ENCODE results near the gene SOX18. TPM values are rescaled to one million over a fixed set of nuclear protein-coding genes. Genes with fewer than 3 reads are reported as not detected.

SOX18 gene
- total and polyA plus RNA-seq, 2 of the 13 experiments (the other 11 are each of a cell fraction or from before 2014, with no cell fraction given) = 1.6 to 1.9 TPM

GRCh38 chr20:64065974-64066343, 16.5 kb upstream of the SOX18 start (continued):
- no peak for TF ChIP-seq SP4 (CRISPR knock-in tag; IDR thresholded peaks at IDR 0.05)
- TF ChIP-seq ZFP36L2 (CRISPR knock-in tag; IDR thresholded peaks at IDR 0.05) = no peak
- TF ChIP-seq ZNF142 (CRISPR knock-in tag; IDR thresholded peaks at IDR 0.05) = no peak
- no peak for TF ChIP-seq ZBTB7A (CRISPR knock-in tag; IDR thresholded peaks at IDR 0.05)
- TF ChIP-seq CBFB (CRISPR knock-in tag; IDR thresholded peaks at IDR 0.05) = no peak
- no peak for TF ChIP-seq ZNF776 (CRISPR knock-in tag; IDR thresholded peaks at IDR 0.05)
- TF ChIP-seq POLR2AphosphoS5 (IDR thresholded peaks at IDR 0.05; ENCODE audit: low read depth, low read length) = peak; percentile 51; the same call in 1 of the 2 replicates
- TF ChIP-seq, protein P1, sequence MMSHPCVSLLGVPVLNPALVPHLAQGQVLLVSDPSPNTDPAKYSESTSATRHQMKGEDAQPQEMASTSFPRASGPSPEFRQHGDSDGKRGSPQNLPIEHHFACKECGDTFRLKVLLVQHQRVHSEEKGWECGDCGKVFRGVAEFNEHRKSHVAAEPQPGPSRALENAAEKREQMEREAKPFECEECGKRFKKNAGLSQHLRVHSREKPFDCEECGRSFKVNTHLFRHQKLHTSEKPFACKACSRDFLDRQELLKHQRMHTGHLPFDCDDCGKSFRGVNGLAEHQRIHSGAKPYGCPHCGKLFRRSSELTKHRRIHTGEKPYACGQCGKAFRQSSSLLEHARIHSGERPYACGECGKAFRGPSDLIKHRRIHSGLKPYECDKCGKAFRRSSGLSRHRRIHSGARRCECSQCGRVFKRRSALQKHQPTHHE (CRISPR knock-in tag; IDR thresholded peaks at IDR 0.05; ENCODE audit: borderline replicate concordance) = 0 out of 2 replicates have a peak, but pooled peaks have one; percentile 41
- TF ChIP-seq, protein P2, sequence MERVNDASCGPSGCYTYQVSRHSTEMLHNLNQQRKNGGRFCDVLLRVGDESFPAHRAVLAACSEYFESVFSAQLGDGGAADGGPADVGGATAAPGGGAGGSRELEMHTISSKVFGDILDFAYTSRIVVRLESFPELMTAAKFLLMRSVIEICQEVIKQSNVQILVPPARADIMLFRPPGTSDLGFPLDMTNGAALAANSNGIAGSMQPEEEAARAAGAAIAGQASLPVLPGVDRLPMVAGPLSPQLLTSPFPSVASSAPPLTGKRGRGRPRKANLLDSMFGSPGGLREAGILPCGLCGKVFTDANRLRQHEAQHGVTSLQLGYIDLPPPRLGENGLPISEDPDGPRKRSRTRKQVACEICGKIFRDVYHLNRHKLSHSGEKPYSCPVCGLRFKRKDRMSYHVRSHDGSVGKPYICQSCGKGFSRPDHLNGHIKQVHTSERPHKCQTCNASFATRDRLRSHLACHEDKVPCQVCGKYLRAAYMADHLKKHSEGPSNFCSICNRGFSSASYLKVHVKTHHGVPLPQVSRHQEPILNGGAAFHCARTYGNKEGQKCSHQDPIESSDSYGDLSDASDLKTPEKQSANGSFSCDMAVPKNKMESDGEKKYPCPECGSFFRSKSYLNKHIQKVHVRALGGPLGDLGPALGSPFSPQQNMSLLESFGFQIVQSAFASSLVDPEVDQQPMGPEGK (CRISPR knock-in tag; IDR thresholded peaks at IDR 0.05) = peak; percentile 34; the same call in 1 of the 2 replicates
- TF ChIP-seq HIVEP1 (CRISPR knock-in tag; IDR thresholded peaks at IDR 0.05) = 0 out of 2 replicates have a peak, but pooled peaks have one; percentile 36
- TF ChIP-seq TP53 (CRISPR knock-in tag; conservative IDR thresholded peaks at IDR 0.05) = no peak
- TF ChIP-seq NFYB (CRISPR knock-in tag; IDR thresholded peaks at IDR 0.05) = peak; percentile 63
- peak; percentile 89 for TF ChIP-seq RXRA (CRISPR knock-in tag; IDR thresholded peaks at IDR 0.05)
- no peak for TF ChIP-seq LBX2 (CRISPR knock-in tag; IDR thresholded peaks at IDR 0.05; ENCODE audit: borderline replicate concordance)
- peak; percentile 53; the same call in 1 of the 2 replicates for TF ChIP-seq NR2F2 (IDR thresholded peaks at IDR 0.05; ENCODE audit: borderline replicate concordance, low read depth)
- TF ChIP-seq ZNF33A (CRISPR knock-in tag; IDR thresholded peaks at IDR 0.05; ENCODE audit: borderline replicate concordance) = no peak
- peak; percentile 18; the same call in 1 of the 2 replicates for TF ChIP-seq GATAD2A (CRISPR knock-in tag; IDR thresholded peaks at IDR 0.05)
- TF ChIP-seq MAZ (IDR thresholded peaks at IDR 0.05; ENCODE audit: borderline replicate concordance, low read depth, low read length) = no peak
- no peak for TF ChIP-seq MAZ (CRISPR knock-in tag; IDR thresholded peaks at IDR 0.05; ENCODE audit: low read depth)
- no peak for TF ChIP-seq CERS6 (CRISPR knock-in tag; IDR thresholded peaks at IDR 0.05)
- TF ChIP-seq ZNF101 (CRISPR knock-in tag; IDR thresholded peaks at IDR 0.05; ENCODE audit: borderline replicate concordance, low read depth) = no peak
- TF ChIP-seq ZSCAN25 (CRISPR knock-in tag; IDR thresholded peaks at IDR 0.05) = 0 out of 2 replicates have a peak, but pooled peaks have one; percentile 4

Data from HepG2 (cell line).